ENCODE data around the gene ABCB6.

ABCB6 gene

GRCh38 chr2:219184121-219184520, 34.6 kb downstream of the ABCB6 start:
- DNase-seq (ENCODE audit: low spot score): no peak

DNA sequence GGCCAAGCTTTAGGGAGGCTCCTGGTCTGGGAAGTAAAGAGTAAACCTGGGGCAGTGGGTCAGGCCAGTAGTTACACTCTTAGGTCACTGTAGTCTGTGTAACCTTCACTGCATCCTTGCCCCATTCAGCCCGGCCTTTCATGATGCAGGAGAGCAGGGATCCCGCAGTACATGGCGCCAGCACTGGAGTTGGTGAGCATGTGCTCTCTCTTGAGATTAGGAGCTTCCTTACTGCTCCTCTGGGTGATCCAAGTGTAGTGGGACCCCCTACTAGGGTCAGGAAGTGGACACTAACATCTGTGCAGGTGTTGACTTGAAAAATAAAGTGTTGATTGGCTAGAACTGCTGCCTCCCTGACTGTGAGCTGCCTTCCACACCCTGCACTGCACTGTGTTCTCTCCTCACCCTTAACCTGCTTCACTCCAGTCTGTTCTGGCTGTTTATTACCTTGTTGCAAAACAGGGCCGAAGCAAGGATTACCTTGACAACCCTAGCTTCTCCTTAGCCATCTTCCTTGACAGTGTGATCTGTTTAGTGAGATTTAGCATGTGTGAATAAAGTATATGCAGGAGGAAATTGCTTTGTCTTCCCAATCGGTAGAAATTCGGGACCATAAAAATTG, 35.5 kb downstream of the ABCB6 start:
- DNase-seq (ENCODE audit: low spot score): no peak

- DNase-seq (ENCODE audit: low spot score): no peak
Measured at GRCh38 chr2:219182331-219183150, 36.2 kb downstream of the ABCB6 start.

DNA sequence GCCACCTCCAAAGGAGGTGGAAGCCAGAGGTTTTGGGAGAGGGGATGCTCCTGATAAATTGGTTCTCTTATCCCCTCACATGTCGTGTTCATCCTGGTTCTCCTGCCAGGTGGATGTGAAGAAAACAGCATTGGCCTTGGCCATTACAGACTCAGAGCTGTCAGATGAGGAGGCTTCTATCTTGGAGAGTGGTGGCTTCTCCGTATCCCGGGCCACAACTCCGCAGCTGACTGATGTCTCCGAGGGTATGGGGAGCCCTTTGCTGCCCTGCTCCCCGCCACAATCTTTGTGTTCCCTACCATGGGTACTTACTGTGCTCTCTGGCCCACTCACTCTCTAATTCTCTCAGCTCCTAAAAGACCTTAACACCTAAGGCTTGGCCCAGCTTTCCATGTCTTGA, 37.2 kb downstream of the ABCB6 start:
- DNase-seq (ENCODE audit: low spot score): no peak

GRCh38 chr2:219180961-219181360, 37.8 kb downstream of the ABCB6 start:
- DNase-seq (ENCODE audit: low spot score): no peak

- DNase-seq (ENCODE audit: low spot score): no peak
Measured at GRCh38 chr2:219179601-219180465, 38.9 kb downstream of the ABCB6 start.

DNA sequence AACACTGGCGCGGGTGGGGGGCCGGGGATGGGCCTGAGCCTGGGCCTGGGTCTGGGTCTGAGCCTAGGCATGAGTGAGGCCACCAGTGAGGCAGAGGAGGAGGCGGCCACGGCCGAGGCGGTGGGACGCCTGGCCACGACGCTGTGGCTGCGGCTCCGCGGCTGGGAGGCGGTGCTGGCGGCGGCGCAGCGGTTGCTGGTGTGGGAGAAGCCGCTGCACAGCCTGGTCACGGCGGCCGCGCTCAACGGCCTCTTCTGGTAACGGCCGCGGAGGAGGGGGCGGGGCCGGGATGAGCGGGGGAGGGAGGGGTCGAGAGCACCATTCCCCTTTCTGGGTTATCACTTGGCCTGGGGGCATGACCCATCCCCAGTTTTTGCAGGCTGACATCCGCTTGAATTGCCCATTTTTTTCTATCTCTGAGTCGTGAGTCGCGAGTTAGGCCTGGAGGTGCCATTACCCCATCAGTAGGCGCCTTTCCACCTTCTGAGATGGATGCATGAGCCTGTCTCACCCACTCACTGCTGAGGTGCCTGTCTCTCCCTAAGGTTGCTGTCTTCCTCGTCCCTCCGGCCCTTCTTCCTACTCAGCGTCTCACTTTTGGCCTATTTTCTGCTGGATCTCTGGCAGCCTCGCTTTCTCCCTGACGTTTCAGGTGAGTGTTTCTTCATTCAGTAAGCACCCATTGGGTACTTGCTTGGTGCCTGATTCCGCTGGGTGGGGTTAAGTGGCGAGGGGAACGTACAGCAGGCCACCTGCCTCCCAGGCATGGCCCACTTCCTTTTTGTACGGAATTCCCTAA, 40.2 kb downstream of the ABCB6 start:
- peak; percentile 40 for DNase-seq (ENCODE audit: low spot score)

GRCh38 chr2:219177552-219178376, 41.0 kb downstream of the ABCB6 start, which contains the start of gene RETREG2:
TSS of gene RETREG2 (plus strand) at chr2:219178275. CDS start at chr2:219178353, 78 bp downstream.
- DNase-seq (ENCODE audit: low spot score): peak; percentile 97

DNA sequence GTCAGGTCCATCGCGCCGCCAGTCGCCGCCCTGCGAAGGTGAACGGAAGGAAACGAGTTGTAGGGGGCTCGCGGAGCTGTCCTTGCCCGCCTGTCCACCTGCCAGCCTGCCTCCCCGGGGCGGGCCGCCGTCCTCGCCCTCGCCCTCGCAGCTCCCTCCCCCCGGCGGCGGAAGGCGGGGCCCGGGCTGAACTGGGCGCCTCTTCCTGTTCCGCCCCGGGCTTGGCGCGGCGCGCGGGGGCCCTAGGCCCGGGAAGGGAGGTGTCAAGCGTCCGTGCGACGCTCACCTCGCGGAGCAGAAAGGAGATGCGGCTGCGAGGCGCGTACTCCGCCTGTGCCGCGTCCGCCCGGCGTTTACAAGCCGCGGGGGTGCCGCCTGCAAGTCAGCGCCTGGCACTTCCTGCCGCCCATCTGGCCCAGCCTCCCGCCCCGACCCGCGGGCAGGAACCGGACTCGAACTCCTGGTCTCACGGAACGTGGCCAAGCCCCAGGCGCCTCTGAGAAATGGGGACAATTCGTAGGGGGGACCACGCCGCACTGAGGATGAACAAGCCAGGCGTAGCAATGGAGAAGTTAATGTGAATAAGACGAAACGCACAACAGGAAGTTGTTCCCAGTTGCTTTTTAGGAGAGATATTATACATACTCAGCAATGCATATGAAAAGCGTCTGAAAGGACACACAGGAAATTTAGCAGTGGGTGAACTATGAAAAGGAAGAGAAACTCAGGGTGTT, 41.8 kb downstream of the ABCB6 start, which contains the start of gene CNPPD1:
Gene CNPPD1 (minus strand): TSS at position 108 of the 734 bp plus-strand sequence. CDS start 97 bp downstream, at position 11.
- DNase-seq (ENCODE audit: low spot score): peak; percentile 86

- peak; percentile 69 for DNase-seq (ENCODE audit: low spot score)
Measured at GRCh38 chr2:219175928-219176817, 42.6 kb downstream of the ABCB6 start.

GRCh38 chr2:219175486-219175885, 43.3 kb downstream of the ABCB6 start:
- no peak for DNase-seq (ENCODE audit: low spot score)

GRCh38 chr2:219174801-219175200, 44.0 kb downstream of the ABCB6 start:
- DNase-seq (ENCODE audit: low spot score): no peak

GRCh38 chr2:219174146-219174545, 44.6 kb downstream of the ABCB6 start:
- no peak for DNase-seq (ENCODE audit: low spot score)

- no peak for DNase-seq (ENCODE audit: low spot score)
Measured at GRCh38 chr2:219173176-219173575, 45.6 kb downstream of the ABCB6 start.

DNA sequence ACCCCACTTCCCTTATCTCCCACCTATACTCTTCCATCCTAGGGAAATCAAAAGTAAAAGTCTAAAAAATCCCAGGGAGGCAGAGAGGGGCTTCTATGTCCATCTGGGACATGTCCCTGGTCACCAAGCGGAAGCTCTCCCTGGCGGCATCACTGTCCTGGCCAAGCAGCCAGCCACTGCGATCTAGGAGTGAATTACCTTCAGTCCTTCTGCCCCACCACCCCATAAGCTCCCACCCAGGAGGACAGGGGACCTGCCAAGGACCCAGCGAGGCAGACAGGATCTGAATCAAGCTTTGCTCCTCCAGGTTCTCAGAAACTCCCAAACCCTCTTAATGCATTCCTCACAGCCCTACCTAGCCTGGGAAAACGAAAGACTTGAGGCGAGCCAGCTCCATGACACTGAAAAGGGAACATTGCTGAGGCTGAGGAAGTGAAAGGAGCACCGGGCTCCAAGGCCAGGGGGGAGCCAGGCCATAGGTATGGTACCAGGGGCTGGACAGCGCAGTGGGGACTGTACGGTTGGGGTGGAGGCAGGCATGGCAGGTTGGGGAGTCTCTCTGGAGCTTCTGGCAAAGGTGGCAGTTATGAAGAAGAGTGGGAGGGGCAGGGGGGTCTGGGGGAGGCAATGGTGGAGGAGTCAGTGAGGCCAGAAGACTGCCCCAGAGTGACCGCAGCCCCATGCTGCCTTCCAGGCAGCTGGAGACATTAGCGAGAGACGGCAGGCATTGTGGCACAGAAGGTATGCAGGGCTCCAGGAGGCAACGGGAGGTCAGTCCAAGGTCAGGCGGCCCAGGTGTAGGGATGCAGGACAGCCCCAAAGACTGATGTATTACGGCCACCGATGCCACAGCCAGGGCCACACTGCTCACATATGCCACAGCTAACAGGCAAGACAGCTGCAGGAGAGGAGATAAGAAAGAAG, 46.3 kb downstream of the ABCB6 start:
- DNase-seq (ENCODE audit: low spot score): no peak

DNA sequence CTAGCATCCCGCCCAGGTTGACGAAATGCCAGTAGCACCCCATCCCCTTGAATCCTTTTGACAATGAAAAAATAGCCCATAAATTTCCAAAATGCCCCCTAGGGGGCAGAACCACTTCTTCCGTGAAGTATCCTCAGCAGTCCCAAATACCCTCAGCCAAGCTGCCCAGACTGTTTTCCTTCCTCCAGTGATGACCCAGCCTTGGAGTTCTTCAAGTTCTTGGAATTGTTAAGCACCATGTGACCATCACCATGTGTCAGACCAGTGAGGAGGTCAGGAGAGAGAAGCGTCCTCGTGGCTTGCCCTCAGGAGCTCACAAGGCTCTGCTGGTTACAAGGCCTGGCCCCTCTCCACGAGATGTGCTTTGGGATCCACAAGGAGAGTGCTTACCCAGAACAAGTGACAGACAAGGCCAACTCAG, 47.5 kb downstream of the ABCB6 start:
- DNase-seq (ENCODE audit: low spot score): peak; percentile 28

DNA sequence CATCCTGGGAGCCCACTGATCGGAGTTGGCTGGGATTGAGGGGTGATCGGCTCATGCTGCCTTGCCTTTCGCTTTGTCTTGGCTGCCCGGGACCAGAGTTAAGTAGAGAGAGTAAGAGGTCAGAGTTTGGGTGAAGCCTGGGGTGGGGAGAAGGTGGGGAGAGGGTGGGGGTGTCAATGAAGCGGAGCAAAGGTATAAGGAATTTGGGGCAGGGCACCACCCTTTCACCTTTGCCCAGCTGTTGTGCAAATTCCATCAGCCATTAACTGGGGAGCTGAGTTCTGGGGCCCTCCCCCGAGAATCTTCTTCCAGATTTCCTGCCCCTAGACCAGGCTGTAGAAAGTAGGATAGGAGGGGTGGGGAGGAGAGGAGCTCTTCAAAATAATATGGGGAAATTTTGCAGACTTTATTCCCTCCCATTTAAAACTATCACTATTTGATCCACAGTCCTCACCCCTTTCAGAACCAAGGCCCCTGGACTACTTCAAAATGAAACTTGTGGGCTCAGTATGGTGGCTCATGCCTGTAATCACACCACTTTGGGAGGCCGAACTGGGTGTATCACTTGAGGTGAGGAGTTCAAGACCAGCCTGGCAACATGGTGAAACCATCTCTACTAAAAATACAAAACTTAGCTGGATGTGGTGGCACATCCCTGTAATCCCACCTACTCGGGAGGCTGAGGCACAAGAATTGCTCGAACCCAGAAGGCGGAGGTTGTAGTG, 48.7 kb downstream of the ABCB6 start, which contains the start of gene SLC23A3:
Gene SLC23A3 (minus strand): TSS at position 100 of the 725 bp plus-strand sequence. CDS start 45 bp downstream, at position 55.
- no peak for DNase-seq (ENCODE audit: low spot score)

Data from germinal center (tissue), 1 donor.